NCI-H2227 treated with DMSO at 0.1 percent for 48 hours (cell line): Measurements from ENCODE around the gene IL1F10.

Experiments used
- DNase-seq: peaks from one replicate; lab custom pipeline; 2025; lab: John Stamatoyannopoulos, UW

Gene IL1F10

DNA sequence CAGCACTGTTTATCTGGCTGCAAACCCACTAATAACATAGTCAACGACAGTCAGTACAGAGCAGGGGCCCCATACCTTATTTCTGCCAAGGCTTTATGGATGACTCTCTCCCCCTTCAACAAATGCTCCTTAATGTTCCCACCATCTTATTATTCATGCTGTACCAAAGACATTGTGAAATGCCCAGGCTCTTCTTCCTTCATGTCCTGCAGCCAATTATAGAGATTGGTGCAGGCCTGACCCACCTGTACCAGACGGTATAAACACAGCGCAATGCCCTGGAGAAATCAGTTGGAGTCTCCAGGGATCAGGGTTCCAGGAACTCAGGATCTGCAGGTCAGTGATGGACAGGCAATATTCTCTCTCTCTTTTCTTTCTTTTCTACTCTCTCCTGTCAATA is at the start of gene IL1F10:
Gene IL1F10 (plus strand): TSS at position 290 of the 400 bp plus-strand sequence. CDS start 4,769 bp downstream, outside the sequence.
- DNase-seq = no peak

DNA sequence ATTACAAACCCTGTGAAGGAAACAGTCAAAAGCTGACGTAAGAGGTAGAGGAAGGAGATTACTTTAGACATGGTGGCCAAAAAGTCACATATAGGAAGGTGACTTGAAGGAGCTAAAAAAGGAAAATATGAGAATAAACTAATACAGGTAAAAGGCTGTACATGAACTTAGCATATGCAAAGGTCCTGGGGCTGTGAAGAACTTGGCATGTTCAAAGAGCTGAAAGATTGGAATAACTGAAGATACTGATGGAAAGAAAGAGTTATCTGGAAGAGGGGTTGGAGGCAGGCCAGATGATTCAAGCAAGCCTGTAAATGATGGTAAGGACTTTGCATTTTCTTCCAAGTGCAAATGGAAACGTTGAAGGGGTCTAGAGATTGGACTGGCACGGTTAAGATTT is 49.3 kb upstream of the IL1F10 start:
- no peak for DNase-seq

DNA sequence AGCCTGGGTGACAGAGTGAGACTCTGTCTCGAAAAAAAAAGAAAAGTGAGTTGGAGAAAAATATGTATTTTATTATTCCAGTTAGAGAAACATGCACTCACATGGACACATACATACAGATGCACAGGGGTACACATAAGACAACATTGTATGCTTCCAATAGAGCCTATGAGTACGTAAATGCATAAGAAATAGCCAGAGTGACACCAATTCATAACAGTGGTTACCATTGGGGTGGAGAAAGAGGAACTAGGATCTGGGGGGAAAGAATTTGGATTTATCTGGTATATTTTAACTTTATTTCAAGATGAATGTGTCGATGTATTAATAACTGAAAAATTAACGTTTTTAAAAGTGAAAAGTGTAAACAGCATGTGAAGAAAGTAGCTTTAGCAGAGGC is 46.5 kb upstream of the IL1F10 start:
- no peak for DNase-seq

DNA sequence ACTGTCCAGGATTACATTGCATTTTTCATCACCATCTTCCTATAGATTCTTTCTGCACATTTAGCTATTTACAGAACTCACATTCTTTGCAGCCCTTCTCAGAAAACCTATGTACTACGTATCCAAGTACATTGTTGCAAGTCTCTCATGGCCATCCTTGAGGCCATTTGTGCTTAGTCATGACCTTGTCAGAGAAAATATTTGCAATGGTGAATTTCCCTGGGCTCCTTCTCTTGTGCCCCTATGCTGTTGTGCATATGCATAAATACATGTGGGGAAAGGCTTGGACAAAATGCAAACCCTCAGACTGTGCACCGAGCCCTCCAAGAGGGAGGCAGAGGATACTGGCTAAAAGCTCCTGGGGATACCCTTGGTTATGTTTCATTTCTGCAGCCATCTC is 43.0 kb upstream of the IL1F10 start:
- DNase-seq = no peak

- no peak for DNase-seq
Measured at GRCh38 chr2:113025737-113026136, 42.0 kb upstream of the IL1F10 start.

GRCh38 chr2:113027691-113028090 is 40.1 kb upstream of the IL1F10 start:
- DNase-seq = no peak

GRCh38 chr2:113028112-113028511 is 39.7 kb upstream of the IL1F10 start:
- DNase-seq = no peak

- no peak for DNase-seq
Measured at GRCh38 chr2:113032737-113033136, 35.0 kb upstream of the IL1F10 start.

- no peak for DNase-seq
Measured at GRCh38 chr2:113034016-113034415, 33.8 kb upstream of the IL1F10 start.

GRCh38 chr2:113036763-113037162 is 31.0 kb upstream of the IL1F10 start:
- no peak for DNase-seq

DNA sequence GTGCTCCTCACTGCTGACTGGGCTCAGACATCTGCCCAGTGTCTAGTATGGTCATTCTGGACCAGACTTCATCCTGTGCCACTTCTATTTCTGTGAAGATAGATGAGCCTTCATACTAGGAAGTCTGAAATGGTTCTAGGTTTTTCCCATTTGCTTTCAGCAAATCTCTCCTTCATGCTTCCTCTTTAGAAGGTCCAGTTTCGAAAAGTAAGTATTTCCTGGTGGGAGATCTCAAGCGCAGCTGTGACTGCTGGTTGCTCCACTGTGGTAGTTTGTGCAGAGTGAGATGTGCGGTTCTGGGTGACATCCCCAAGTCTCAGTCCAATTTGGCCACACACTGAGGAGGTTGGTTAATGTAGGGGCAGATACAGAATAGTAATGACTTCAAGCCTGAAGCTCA is 29.5 kb upstream of the IL1F10 start:
- DNase-seq = no peak

- no peak for DNase-seq
Measured at GRCh38 chr2:113039158-113039557, 28.6 kb upstream of the IL1F10 start.

- DNase-seq = no peak
Measured at GRCh38 chr2:113039719-113040118, 28.1 kb upstream of the IL1F10 start.

DNA sequence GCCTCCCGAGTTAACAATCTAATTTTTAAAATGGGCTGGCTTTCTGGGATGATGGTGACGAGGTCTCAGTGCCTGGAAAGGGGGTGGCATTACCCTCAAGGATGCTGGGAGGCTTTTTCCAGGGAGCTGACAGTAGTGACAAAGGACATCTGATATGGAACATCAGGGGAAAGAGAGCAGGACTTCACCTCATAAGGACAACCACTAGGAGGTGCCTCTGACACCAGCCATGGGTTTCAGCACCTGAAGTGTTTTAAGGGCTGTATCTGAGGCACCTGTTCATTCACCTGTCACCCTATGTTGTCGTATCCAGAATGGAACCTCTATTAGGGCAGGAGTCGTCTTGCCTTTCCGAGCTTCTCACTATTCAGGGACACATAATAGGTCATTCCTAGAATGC is 25.9 kb upstream of the IL1F10 start:
- DNase-seq = no peak

DNA sequence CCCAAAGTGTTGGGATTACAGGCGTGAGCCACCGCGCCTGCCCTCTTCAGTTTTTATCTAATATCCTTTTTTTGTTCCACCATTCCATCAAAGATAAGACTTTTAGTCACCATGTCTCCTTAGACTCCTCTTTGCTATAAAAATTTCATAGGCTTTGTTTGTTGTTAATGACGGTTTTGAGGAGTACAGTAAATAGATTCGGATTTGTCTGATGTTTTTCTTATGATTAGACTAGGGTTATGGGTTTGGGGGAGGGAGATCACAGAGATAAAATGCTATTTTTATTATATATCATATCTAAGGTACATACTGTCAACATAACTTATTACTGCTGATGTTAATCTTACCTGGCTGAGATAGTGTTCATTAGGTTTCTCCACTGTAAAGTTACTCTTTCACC is 21.3 kb upstream of the IL1F10 start:
- no peak for DNase-seq

DNA sequence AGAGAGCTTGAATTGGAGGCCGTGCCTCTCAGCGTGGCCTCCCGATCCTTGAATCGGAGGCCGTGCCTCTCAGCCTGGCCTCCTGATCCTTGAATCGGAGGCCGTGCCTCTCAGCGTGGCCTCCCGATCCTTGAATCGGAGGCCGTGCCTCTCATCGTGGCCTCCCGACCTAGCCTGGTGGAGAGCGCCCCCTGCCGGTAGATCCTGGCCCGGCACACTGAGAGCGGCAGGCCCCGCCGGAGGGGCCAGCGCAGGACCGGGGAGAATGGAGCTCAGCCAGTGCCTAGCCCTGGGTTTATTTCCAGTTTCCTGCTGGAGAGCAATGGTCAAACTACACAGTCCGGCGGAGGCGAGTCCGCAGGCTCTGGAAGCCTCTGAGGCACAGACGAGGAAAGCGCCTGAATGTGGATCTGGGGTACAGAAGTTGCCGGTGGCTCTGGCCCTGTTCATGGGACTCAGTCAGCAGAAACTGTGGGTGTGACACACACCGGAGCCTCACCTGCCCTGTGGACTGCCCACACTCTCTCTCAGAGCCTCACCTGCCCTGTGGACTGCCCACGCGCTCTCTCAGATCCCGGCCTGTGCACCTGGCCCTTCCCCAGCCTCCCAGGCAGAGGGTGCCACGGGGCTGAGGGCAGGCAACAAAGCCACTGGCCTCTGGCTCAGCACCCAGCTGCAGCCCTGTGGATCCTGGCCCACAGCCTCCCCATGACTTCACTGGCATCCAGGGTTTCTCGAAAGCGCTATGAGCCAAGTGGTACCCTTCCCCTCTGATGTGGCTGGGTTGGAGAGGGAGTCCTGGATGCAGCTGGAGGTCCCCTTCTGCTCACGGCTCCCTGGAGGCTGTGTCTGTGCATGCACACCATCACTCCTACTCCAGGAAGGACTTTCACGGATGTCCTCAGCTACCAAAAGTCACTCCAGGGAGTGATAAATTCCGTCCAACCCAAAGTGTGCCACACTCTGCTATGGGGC is 16.6 kb upstream of the IL1F10 start:
- DNase-seq = no peak

- DNase-seq = no peak
Measured at GRCh38 chr2:113052396-113052917, 15.3 kb upstream of the IL1F10 start, which contains the start of gene IL36B. Gene IL36B (minus strand): TSS chr2:113052867.

GRCh38 chr2:113053666-113054065 is 14.1 kb upstream of the IL1F10 start:
- no peak for DNase-seq

DNA sequence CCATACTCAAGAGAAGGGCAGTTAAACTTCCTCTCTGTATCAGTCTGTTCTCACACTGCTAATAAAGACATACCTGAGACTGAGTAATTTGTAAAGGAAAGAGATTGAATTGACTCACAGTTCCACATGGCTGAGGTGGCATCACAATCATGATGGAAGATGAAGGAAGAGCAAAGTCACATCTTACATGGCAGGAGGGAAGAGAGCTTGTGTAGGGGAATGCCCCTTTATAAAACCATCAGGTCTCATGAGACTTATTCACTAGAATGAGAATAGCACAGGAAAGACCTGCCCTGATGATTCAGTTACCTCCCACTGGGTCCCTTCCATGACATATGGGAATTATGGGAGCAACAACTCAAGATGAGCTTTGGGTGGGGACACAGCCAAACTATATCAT is 13.7 kb upstream of the IL1F10 start:
- no peak for DNase-seq

DNA sequence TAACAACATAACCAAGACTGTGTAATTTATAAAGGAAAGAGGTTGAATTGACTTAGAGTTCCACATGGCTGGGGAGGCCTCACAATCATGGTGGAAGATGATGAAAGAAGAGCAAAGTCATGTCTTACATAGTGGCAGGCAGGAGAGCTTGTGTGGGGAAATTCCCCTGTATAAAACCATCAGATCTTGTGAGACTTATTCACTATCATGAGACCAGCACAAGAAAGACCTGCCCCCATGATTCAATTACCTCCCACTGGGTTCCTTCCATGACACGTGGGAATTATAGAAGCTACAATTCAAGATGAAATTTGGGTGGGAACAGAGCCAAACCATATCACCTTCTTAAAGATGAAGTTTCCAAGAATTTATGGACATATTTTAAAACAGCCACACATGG is 11.2 kb upstream of the IL1F10 start:
- DNase-seq = no peak

GRCh38 chr2:113057117-113057516 is 10.7 kb upstream of the IL1F10 start:
- DNase-seq = no peak

DNA sequence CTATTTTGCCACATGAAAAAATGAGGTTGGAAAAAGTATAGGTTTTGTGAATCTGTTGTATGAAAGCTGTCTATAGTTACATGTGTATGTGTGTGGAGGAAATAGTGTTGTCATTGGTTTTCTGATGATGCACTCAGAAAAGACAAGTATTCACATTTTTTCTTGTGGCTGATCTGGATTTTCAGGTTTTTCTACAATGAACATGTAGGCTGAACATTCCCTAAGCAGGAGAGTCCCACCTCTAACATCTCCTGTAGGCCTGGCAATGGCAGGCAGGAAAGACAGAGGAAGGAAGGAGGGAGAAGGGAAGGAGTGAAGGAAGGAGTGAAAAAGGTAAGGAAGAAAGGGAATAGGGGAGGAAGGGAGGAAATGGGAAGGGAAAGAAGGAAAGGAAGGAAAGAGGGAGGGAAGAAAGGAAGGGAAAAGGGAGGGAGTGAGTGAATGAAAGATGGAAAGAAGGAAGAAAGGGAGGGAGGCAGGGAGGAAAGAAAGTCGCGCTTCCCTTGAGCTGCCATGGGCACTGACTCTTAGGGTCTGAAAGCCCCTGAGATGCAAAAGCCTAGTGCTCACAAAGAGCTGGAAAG is 9.3 kb upstream of the IL1F10 start:
- no peak for DNase-seq
